GM19372 (cell line): ENCODE data around the gene SUPV3L1.
A peak's percentile ranks its signal among the peaks of the same experiment; 100 is the strongest.
"Not testable (repeated sequence)": the region's sequence is repeated elsewhere in the genome, so short reads cannot be mapped to it uniquely, and the experiment has no call there.

Experiments
- ATAC-seq: cut with Tn5 transposase; IDR thresholded peaks from one replicate; pipeline ENCODE4 v1.9.1; 2021; ENCODE audit warnings: mild to moderate bottlenecking, low read depth, moderate library complexity; ENCODE audit not compliant: unreplicated experiment

SUPV3L1 gene

DNA sequence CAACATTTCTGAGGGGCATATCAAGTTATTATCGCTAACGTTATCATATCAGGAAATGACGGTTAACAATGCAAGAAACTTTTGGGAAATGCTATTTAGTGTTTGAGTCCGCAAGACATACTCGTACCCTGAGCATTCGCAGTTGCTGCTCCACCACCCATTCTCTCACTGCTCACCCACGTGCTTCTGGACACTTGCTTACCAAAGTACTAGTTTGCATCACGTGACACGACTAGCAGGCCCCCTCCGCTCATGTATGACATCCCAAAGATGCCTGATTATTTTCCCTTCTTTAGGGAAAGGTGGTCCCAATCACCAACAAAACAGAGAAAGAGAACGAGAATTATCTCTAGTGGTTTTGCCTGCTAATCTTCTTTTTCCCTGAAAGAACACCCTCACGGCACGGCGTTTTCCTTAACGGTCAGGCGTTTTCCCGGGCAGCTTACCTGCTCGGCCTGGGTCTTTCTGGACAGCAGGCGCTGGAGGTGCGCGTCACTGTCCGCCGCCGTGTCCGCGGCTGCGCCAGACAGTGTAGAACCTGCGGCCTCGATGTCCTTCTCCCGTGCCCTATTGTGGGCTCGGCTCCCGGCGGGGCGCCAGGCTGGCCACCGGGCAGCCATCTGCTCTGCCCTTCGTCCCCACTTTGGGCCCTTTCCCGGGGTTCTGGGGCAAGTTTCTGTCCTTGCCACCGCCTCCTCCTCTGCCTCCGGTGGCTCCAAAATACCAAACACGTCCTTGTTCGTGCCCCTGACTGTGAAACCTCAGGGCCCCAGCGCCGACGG lies at the start of gene SUPV3L1:
SUPV3L1 (plus strand) TSS at position 492 of the 782 bp plus-strand sequence; CDS start at position 550, 58 bp downstream.
- ATAC-seq = peak; percentile 82

- no peak for ATAC-seq
Measured at GRCh38 chr10:69130251-69130650, 49.8 kb upstream of the SUPV3L1 start.

- no peak for ATAC-seq
Measured at GRCh38 chr10:69139961-69140360, 40.1 kb upstream of the SUPV3L1 start.

GRCh38 chr10:69141304-69141703 lies 38.7 kb upstream of the SUPV3L1 start:
- ATAC-seq = no peak

DNA sequence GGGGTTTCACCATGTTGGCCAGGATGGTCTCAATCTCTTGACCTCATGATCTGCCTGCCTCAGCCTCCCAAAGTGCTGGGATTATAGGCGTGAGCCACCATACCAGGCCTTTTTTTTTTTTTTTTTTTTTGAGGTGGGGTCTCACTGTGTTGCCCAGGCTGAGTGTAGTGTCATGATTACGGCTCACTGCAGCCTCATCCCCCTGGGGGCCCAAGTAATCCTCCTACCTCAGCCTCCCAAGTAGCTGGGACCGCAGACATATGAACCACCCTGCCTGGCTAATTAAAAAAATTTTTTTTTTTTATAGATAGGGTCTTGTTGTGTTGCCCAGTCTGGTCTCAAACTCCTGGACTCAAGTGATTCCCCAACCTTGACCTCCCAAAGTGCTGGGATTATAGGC lies 38.0 kb upstream of the SUPV3L1 start:
- ATAC-seq = not testable (repeated sequence)

DNA sequence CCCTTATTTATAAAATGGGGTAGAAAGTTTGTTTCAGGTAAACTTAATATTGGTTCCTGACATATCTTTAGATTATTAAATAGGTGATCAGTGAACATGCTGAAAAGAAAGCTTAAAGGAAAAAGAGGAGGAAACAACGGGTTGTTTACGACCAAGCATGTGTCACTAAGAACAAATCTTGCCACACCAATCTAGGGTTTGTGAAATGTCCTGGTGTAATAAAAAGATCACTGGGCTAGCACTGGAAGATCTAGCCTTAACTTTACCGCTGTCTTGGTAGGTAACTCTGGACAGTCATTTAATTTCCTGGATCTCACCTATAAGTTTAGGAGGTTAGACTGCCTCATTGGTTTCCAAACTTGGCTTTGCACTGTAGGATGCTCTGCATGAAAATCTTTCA lies 37.1 kb upstream of the SUPV3L1 start:
- ATAC-seq = no peak

GRCh38 chr10:69145329-69145728 lies 34.7 kb upstream of the SUPV3L1 start:
- no peak for ATAC-seq

DNA sequence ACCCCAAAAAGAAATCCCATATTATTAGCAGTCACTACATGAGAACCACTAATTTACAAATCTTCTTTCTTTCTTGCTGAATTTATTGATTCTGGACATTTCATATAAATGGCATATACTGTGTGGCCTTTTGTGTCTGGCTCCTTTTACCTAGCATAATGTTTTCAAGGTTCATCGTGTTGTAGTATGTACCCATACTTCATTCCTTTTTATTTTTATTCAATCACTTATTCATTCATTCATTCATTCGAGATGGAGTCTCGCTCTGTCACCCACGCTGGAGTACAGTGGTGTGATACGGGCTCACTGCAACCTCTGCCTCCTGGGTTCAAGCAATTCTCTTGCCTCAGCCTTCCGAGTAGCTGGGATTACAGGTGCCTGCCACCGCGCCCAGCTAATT lies 34.2 kb upstream of the SUPV3L1 start:
- ATAC-seq = no peak

DNA sequence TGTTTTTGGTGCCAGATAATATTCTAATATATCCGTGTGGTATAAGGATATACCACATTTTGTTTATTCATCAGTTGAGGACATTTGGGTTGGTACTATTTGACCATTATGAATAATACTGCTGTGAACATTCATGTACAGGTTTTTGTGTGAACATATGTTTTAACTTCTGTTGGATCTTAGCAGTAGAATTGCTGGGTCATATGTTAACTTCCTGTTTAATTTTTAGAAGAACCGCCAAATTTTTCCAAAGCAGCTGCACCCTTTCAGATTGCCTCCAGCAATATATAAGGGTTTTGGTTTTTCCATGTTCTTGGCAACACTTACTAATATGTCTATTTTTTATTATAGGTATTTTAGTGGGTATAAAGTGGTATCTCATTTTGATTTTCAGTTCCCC lies 33.3 kb upstream of the SUPV3L1 start:
- ATAC-seq = no peak

GRCh38 chr10:69151984-69152383 lies 28.1 kb upstream of the SUPV3L1 start:
- no peak for ATAC-seq

GRCh38 chr10:69153227-69153626 lies 26.8 kb upstream of the SUPV3L1 start:
- ATAC-seq = no peak

DNA sequence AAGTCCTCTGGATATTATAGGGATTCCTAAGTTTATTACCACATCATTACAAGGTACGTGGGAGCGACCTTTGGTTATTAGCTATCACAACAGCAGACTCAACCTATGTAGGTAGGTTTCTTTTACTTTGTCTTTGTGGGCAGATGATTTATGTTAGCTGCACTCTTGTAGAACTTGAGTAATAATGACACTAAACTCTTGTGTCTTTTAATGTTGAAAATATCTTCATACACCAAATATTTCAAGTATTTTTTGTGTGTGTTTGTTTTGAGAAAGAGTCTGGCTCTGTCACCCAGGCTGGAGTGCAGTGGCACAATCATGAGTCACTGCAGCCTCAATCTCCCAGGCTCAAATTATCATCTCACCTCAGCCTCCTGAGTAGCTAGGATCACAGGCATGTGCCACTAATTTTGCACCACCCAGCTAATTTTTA lies 19.2 kb upstream of the SUPV3L1 start:
- no peak for ATAC-seq

GRCh38 chr10:69168493-69168892 lies 11.5 kb upstream of the SUPV3L1 start:
- ATAC-seq = no peak

DNA sequence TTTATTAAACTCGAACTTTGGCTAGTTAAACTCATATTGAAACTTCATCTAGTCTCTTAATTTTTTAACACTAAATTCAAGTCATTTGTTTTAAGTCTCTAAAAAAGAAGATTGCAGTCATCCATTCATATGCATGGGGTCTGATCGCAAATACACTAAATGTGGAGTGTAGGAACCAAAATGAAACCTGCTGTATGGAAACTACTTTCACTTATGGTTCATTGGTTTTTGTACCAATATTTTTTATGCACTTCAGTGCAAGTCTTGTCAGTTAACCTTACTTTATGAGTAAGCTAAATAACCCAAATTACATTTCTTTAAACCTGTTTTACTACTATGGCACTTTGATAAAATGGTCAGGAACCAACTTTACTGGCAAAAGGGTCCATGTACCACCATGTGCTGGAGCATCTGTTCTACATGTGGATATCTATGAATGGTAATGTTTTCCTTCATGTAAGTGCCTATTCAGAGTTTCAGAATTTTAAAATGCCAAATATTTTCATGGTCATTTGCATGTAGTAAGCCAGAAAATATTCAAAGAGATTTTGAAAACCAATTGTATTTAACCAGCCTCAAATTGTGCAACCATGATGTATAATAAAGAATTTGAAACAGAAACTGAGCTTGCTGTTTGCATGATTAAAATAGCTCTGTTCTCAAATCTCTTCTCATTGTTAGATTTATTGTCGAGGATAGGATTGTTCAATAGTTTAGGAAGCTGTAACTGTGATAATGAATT lies 7.6 kb upstream of the SUPV3L1 start:
- no peak for ATAC-seq

DNA sequence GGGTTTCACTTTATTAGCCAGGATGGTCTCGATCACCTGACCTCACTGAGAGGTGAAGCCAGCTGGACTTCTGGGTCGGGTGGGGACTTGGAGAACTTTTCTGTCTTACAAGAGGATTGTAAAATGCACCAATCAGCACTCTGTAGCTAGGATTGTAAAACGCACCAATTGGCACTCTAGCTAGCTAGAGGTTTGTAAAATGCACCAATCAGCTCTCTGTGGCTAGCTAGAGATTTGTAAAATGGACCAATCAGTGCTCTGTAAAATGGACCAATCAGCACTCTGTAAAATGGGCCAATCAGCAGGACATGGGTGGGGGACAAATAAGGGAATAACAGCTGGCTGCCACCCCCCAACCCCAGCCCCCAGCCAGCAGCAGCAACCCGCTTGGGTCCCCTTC lies 4.7 kb upstream of the SUPV3L1 start:
- not testable (repeated sequence) for ATAC-seq

- ATAC-seq = no peak
Measured at GRCh38 chr10:69176823-69177222, 3.2 kb upstream of the SUPV3L1 start.

DNA sequence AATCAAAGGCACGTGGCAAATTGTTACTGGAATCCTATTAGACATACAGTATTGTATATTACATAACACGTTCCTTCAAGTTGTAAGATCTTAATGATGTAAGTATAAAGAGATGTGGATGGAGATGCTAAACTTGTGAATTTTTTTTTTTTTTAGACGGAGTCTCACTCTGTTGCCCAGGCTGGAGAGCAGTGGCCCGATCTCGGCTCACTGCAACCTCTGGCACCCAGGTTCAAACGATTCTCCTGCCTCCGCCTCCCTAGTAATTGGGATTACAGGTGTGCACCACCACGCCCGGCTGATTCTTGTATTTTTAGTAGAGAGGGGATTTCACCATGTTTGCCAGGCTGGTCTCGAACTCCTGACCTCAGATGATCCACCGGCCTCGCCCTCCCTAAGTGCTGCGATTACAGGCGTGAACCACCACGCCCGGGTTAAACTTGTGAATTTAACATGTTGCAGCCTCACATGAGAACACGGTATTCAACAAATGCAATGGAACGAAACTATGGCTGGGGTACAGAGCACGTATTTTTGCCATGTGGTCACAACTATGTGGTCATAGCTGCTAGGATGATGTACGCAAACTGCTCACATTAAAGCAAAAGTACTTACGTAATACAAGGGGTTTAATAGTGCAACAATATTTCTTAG lies 818 bp upstream of the SUPV3L1 start:
- ATAC-seq = peak; percentile 17

DNA sequence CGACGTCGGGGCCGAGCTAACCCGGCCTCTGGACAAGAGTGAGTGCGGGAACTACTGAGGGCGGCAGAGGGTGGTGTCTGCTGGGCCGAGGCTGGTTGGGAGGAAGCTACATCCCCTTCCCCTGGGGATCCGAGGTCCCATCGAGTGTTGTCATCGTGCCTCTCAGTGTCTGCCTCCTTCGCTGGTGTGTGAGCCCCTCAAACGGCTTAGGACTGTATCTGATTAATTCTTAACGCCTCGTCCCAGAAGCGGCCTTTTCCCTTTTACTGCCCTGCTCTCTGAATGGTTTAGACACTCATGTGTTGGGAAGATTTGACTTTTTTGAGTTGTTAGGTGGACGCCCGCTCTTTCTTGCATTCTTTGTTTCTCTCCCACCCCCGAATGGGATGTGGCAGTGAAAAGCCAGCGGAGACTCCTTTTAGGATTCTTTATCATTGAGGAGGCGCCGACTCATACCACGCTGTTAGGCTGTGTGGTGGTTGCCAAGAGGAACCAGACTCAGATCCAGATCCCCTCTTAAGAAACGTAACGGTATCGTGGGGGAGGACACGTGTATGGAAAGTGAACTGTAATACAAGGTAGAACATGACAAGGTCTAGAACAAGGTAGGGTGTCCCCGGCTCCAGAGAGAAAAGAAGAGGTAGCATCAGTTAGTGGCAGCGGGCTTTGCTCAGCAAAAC lies 631 bp downstream of the SUPV3L1 start:
- ATAC-seq = no peak

- no peak for ATAC-seq
Measured at GRCh38 chr10:69181433-69181832, 1.4 kb downstream of the SUPV3L1 start.

GRCh38 chr10:69182005-69182404 lies 2.0 kb downstream of the SUPV3L1 start:
- ATAC-seq = no peak

DNA sequence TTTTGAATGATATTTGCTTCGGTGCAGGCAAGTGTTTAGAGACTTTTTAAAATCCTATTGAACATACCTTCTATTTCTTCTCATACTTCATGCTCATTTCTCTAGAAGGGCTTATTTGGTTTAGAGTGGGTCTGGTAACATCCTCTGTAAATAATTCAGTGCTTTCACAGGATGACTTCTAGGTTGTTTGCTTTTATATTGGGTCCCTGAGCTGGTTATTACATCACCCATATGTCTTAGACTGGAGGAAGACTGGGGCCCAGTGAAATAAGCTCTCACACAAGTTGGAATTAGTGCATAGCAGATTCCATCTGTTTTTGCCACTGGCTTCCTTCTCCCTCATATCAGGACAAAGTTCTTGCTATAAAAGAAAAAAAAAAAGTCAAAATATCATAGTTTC lies 6.5 kb downstream of the SUPV3L1 start:
- no peak for ATAC-seq
